ENCODE measurements around the gene RHBDF1.
"Not testable (repeated sequence)": the region's sequence is repeated elsewhere in the genome, so short reads cannot be mapped to it uniquely, and the experiment has no call there.

The RHBDF1 gene

GRCh38 chr16:60929-61878, 11.2 kb downstream of the RHBDF1 start:
- DNase-seq (ENCODE audit: low read depth in 2 of 3, low spot score in 2 of 3): no peak

GRCh38 chr16:60166-60565, 12.3 kb downstream of the RHBDF1 start:
- DNase-seq (ENCODE audit: low read depth in 2 of 3, low spot score in 2 of 3): no peak

GRCh38 chr16:59440-60059, 12.9 kb downstream of the RHBDF1 start:
- DNase-seq (ENCODE audit: low read depth in 2 of 3, low spot score in 2 of 3): no peak

GRCh38 chr16:58491-59439, 13.7 kb downstream of the RHBDF1 start:
- DNase-seq (ENCODE audit: low read depth in 2 of 3, low spot score in 2 of 3): no peak

GRCh38 chr16:57711-58110, 14.7 kb downstream of the RHBDF1 start:
- no peak for DNase-seq (ENCODE audit: low read depth in 2 of 3, low spot score in 2 of 3)

GRCh38 chr16:56231-56927, 16.1 kb downstream of the RHBDF1 start:
- DNase-seq (ENCODE audit: low read depth in 2 of 3, low spot score in 2 of 3): no peak

- DNase-seq (ENCODE audit: low read depth in 2 of 3, low spot score in 2 of 3): no peak
Measured at GRCh38 chr16:55571-56136, 16.8 kb downstream of the RHBDF1 start.

GRCh38 chr16:54237-54581, 18.2 kb downstream of the RHBDF1 start:
- DNase-seq (ENCODE audit: low read depth in 2 of 3, low spot score in 2 of 3): no peak

GRCh38 chr16:53346-54236, 18.8 kb downstream of the RHBDF1 start, which contains the start of the genes POLR3K and SNRNP25:
TSS of gene POLR3K (minus strand) at chr16:53608. CDS start at chr16:53586, 22 bp downstream.
TSS of gene SNRNP25 (plus strand) at chr16:53828. CDS start at chr16:54017, 189 bp downstream.
- peak; percentile 80 to 97 (median 97) for DNase-seq (ENCODE audit: low read depth in 2 of 3, low spot score in 2 of 3)

GRCh38 chr16:50769-51591, 21.5 kb downstream of the RHBDF1 start:
- DNase-seq (ENCODE audit: low read depth in 2 of 3, low spot score in 2 of 3): no peak

- no peak for DNase-seq (ENCODE audit: low read depth in 2 of 3, low spot score in 2 of 3)
Measured at GRCh38 chr16:47234-47633, 25.2 kb downstream of the RHBDF1 start.

GRCh38 chr16:46510-46909, 25.9 kb downstream of the RHBDF1 start:
- not testable (repeated sequence) for DNase-seq (ENCODE audit: low read depth in 2 of 3, low spot score in 2 of 3)

- DNase-seq (ENCODE audit: low read depth in 2 of 3, low spot score in 2 of 3): no peak
Measured at GRCh38 chr16:45454-45853, 27.0 kb downstream of the RHBDF1 start.

GRCh38 chr16:44655-45054, 27.8 kb downstream of the RHBDF1 start:
- no peak for DNase-seq (ENCODE audit: low read depth in 2 of 3, low spot score in 2 of 3)

GRCh38 chr16:43294-43693, 29.1 kb downstream of the RHBDF1 start:
- DNase-seq (ENCODE audit: low read depth in 2 of 3, low spot score in 2 of 3): no peak

GRCh38 chr16:42691-43090, 29.7 kb downstream of the RHBDF1 start:
- no peak for DNase-seq (ENCODE audit: low read depth in 2 of 3, low spot score in 2 of 3)

GRCh38 chr16:42069-42457, 30.4 kb downstream of the RHBDF1 start:
- DNase-seq (ENCODE audit: low read depth in 2 of 3, low spot score in 2 of 3): no peak

GRCh38 chr16:41439-42068, 30.9 kb downstream of the RHBDF1 start:
- DNase-seq (ENCODE audit: low read depth in 2 of 3, low spot score in 2 of 3): no peak

Measured in activated CD8-positive, alpha-beta memory T cell treated with anti-CD3 and anti-CD28 coated beads for 48 hours (primary cell).